Muscle of arm (tissue), 12 donors: Measurements from ENCODE around the gene FTO. TPM values are rescaled to one million over a fixed set of nuclear protein-coding genes. Genes with fewer than 3 reads are reported as not detected.
A peak's percentile ranks its signal among the peaks of the same experiment; 100 is the strongest.
"Not testable (repeated sequence)": the region's sequence is repeated elsewhere in the genome, so short reads cannot be mapped to it uniquely, and the experiment has no call there.

Experiments used
- DNase-seq: peaks from one replicate; pipeline ENCODE4 v3.0.0-alpha.2; 2013
- polyA plus RNA-seq, 12 donors: library from polyadenylated mRNA; unstranded; fragments of 120-200 nt; gene quantifications; one replicate each; pipeline ENCODE4 v1.2.1, GENCODE V29; 2013; ENCODE audit not compliant: insufficient read length in 12 of 12

The FTO gene
- polyA plus RNA-seq, 12 donors = 41.8 to 73.9 (median 62.4) TPM; not detected in 1

DNA sequence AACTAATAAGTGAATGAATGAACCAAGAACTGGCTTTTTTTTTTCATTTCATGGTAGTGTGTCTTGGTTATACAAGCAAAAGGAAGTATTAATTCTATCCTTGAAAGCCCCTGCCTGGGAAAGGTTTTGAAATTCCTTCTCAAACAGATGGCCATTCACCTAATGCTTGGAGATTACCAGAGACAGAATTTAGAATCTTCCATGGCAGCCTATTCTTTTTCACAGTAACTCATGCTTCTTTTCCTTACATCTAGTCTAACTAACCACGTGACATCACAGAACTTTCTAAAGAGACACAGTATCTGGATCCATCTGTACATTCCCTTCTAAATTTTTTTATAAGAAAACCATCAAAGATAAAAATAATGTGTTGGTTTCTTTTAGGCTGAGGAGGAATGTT, 151.6 kb downstream of the FTO start:
- DNase-seq = no peak

GRCh38 chr16:53859995-53860540, 156.1 kb downstream of the FTO start:
- no peak for DNase-seq

DNA sequence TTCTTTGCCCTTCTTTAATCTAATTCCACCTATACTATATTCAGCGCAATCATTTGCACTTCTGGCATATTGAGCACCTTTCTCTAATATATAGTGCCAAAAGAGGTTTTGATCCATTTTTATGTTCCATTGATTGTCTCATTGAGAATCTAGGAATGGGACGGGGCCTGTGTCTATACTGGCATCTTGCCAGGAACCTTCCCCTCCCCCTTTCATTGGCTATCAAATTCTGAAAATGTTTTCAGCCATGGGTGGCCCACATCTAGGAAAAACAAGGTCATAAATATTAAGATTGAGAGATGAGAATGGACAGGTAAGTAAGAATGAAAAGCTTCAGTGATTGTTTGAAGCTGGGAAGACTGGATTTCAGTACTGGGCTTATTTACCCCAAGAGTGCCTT, 159.9 kb downstream of the FTO start:
- DNase-seq = no peak

DNA sequence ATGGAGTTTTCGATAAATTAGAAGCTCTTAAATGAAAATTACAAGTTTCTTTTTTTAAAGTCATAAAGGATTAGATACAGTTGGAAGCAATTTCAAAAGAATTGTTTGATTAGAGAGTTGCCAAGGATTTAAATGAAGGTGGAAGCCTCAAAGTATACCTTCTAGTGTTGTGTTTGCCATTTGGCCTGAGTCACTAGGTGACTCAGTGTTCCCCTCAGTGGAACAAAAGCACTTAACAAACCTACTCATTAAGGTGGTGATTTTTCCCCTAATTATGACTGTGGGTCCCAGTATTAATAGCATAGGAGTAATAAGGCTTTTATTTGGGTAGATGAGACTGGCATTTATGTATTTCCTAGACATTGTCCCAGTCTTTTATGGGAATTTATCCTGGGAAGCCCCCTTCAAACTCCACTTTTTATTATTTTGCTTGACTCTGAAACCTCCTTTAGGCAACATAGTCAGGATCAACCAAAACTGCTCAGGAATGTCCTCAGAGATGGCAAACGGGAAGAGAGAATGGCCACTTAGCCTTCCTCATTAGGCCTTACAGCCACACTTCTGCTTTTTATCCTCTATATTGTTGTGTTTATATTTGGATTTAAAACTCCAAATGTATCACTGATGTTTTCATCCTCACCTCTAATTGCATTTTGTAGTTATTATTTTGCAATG, 161.0 kb downstream of the FTO start:
- no peak for DNase-seq

DNA sequence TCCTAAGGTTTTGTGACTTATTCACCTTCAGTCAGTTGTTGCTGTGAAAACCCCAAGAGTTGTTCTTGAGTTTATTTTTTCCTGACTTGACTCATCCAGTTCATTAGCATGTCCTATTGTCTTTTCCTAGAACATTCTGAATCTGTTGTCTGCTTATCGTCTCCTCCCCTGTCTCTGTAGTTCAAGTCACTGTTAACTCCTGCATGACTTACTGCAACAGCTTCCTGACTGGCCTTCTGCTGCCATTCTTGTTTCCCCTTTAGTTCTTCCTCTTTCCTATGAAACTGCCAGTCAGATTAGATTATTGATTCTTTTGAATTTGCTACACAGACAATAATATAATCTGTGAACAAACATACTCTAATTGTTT, 161.5 kb downstream of the FTO start:
- no peak for DNase-seq

DNA sequence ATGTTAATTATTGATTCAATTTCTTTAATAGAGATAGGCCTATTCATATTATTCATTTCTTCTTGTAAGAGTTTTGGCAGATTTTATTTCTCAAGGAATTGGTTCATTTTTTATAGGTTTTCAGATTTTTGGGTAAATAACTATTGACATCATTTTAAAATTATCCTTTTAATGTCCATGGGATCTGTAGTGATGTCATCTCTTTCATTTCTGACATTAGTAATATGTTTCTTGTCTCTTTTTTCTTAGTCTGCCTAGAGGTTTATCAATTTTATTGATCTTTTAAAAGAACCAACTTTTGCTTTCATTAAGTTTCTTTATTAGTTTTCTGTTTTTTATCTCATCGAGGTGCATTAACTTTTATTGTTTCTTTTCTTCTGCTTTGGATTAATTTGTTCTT, 162.6 kb downstream of the FTO start:
- DNase-seq = no peak

GRCh38 chr16:53870831-53871230, 166.9 kb downstream of the FTO start:
- DNase-seq = no peak

GRCh38 chr16:53872248-53873221, 168.6 kb downstream of the FTO start:
- DNase-seq = no peak

DNA sequence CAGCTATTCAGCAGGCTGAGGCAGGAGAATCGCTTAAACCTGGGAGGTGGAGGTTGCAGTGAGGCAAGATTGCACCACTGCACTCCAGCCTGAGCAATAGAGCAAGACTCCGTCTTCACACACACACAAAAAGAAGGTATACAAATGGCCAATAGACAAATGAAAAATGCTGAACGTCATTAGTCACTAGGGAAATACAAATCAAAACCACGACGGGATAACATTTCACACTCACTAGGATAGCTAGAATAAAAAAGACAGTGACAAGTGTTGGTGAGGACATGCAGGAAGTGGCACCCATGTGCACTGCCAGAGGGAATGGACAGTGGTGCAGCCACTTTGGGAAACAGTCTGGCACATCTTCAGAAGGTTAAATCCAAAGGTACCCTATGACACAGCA, 172.9 kb downstream of the FTO start:
- no peak for DNase-seq

DNA sequence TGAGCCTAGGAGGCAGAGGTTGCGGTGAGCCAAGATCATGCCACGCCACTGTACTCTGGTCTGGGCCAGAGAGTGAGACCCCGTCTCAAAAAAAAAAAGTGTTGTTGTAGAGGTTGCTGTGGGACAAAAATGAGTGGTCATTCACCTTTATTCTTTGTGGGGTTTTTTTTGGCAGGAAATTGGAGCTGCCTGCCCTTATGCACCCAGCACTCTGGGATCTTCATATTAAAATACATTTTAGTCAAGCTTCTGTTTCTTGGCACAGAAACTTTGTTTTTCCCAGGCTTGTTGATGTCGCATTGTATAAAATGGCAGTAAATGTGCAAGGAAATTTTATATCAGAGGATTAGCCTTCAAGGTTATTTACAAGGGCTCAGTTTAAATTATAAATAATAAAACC, 174.3 kb downstream of the FTO start:
- DNase-seq = no peak

GRCh38 chr16:53881371-53881770, 177.4 kb downstream of the FTO start:
- DNase-seq = no peak

DNA sequence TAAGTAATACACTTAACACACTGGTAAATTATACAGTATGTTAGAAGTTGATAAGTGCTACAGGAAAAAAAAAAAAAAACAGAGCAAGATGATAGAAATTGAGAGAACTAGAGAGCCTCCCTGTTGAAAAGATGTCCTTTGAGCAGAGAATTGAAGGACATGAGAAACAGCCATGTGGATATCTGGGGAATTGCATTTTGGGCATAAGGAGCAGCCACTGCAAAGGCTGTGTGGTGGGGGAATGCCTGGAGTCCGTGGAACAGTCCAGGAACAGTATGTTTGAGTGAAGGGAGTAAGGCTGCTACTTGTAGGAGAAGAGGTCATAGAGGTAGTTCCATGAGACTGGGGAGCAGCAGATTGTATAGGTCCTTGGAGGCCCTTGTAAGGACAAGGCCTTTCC, 178.4 kb downstream of the FTO start:
- no peak for DNase-seq

- DNase-seq = no peak
Observed at GRCh38 chr16:53884748-53885147, 180.8 kb downstream of the FTO start.

GRCh38 chr16:53886482-53887378, 182.8 kb downstream of the FTO start:
- no peak for DNase-seq

GRCh38 chr16:53888222-53888621, 184.3 kb downstream of the FTO start:
- no peak for DNase-seq

- DNase-seq = not testable (repeated sequence)
Observed at GRCh38 chr16:53890877-53891276, 186.9 kb downstream of the FTO start.

- DNase-seq = no peak
Observed at GRCh38 chr16:53891409-53892139, 187.6 kb downstream of the FTO start.

DNA sequence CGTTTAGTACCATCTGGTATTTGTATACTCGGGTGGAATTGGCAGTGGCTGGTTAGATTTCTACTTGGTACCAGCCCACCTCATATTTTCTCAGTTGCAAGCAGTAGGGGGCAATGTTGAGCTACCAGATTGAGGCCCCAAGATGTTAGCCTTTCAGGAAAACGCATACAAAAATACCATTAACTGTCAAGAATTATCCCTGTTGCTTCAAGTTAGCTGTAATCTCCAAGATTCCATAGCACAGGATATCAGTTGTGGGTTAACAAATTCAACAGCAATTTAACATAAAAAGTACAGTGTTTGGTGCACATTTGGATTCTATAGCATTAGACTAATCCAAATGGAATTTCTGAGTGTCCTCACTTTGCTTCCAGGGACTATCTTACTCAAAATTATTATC, 188.2 kb downstream of the FTO start:
- peak; percentile 82 for DNase-seq

GRCh38 chr16:53893731-53894435, 189.9 kb downstream of the FTO start:
- DNase-seq = no peak

DNA sequence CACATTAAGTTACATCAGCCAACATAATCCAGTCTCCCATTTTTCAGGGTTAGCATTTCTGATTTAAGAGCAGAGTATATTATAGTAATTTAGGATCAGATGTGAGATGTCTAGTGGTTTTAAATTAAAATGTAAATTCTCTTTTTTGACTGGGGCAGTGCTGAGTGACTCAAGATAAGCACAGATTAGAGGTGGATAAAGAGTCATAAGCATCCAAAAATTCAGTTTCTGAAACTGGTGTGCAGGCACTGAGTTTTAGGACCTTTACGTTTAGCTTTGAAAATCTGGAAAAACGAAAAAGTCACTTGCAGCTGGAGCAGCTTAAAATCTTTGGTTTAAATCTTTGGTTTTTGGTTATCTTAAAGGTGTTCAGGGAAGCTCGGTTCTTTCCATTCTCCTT, 190.7 kb downstream of the FTO start:
- DNase-seq = no peak
